Neutrophil (primary cell): ENCODE measurements around the gene RRP9.

Experiments
- H3K27ac ChIP-seq: fragments of 200-600 bp; sonication (generic); 2 replicates; pipeline ENCODE4 v1.5.1; 2016; ENCODE audit warnings: mild to moderate bottlenecking, moderate library complexity
- H3K27me3 ChIP-seq: fragments of 200-600 bp; sonication (generic); 2 replicates; pipeline ENCODE4 v1.6.0; 2016; ENCODE audit warnings: mild to moderate bottlenecking
- H3K36me3 ChIP-seq: fragments of 200-600 bp; sonication (generic); 2 replicates; pipeline ENCODE4 v1.5.1; 2017
- H3K4me1 ChIP-seq, 2 experiments: fragments of 200-600 bp in 1 of 2; sonication (generic) in 1 of 2; 1 replicate in 1 of 2; 2 replicates in 1 of 2; pipeline versions ENCODE4 v1.5.1 to v1.6.1; 2013 to 2016; ENCODE audit warnings: low read depth in 1 of 2, low read length in 1 of 2, mild to moderate bottlenecking in 1 of 2, moderate library complexity in 1 of 2; ENCODE audit not compliant: control insufficient read depth in 1 of 2, insufficient read depth in 1 of 2
- H3K4me3 ChIP-seq, 2 experiments: fragments of 200-600 bp in 1 of 2; sonication (generic) in 1 of 2; 1 replicate in 1 of 2; 2 replicates in 1 of 2; pipeline ENCODE4 v1.5.1; 2013 to 2016; ENCODE audit warnings: low read depth in 1 of 2, low read length in 1 of 2, mild to moderate bottlenecking in 1 of 2, moderate library complexity in 1 of 2
- H3K9me3 ChIP-seq: fragments of 200-600 bp; sonication (generic); 2 replicates; pipeline ENCODE4 v1.5.1; 2016
- CTCF ChIP-seq: fragments of 200-600 bp; sonication (generic); IDR thresholded peaks from 2 replicates; pipeline ENCODE4 v1.5.1; 2016; ENCODE audit warnings: antibody characterized with exemption

The RRP9 gene

GRCh38 chr3:51897391-51897790 is 44.3 kb downstream of the RRP9 start:
- no peak for TF ChIP-seq CTCF
- Histone ChIP-seq H3K4me3 (no peak overlapping the region), H3K27me3 (peaks cover 70% of the 10 kb centered on the region), H3K36me3 (no peaks in the 10 kb centered on the region), H3K9me3 (no peaks in the 10 kb centered on the region), H3K27ac (no peak overlapping the region), H3K4me1 (no peaks in the 10 kb centered on the region)

- Histone ChIP-seq H3K4me1 (no peaks in the 10 kb centered on the region), H3K27ac (no peak overlapping the region), H3K9me3 (no peaks in the 10 kb centered on the region), H3K4me3 (no peak overlapping the region), H3K27me3 (peaks cover 76% of the 10 kb centered on the region), H3K36me3 (no peaks in the 10 kb centered on the region)
- TF ChIP-seq CTCF, result no peak
These were observed 44.9 kb downstream of the RRP9 start for GRCh38 chr3:51896607-51897305.

- TF ChIP-seq CTCF, result no peak
- Histone ChIP-seq H3K4me3 (no peak overlapping the region), H3K9me3 (no peaks in the 10 kb centered on the region), H3K36me3 (no peaks in the 10 kb centered on the region), H3K27ac (no peak overlapping the region), H3K4me1 (no peaks in the 10 kb centered on the region), H3K27me3 (peaks cover 78% of the 10 kb centered on the region)
These were observed 46.8 kb downstream of the RRP9 start for GRCh38 chr3:51894939-51895338.

- H3K27ac ChIP-seq, result no peak overlapping the region
- H3K9me3 ChIP-seq, result no peaks in the 10 kb centered on the region
- no peaks in the 10 kb centered on the region for H3K4me1 ChIP-seq
- no peak for TF ChIP-seq CTCF
- no peak overlapping the region for H3K4me3 ChIP-seq
- peaks cover 75% of the 10 kb centered on the region for H3K27me3 ChIP-seq
- no peaks in the 10 kb centered on the region for H3K36me3 ChIP-seq
These were observed 47.3 kb downstream of the RRP9 start for GRCh38 chr3:51894391-51894790.

GRCh38 chr3:51891242-51892039 is 50.3 kb downstream of the RRP9 start:
- TF ChIP-seq CTCF, result no peak
- Histone ChIP-seq H3K4me3 (no peak overlapping the region), H3K36me3 (no peaks in the 10 kb centered on the region), H3K9me3 (no peaks in the 10 kb centered on the region), H3K27ac (no peak overlapping the region), H3K27me3 (peaks cover 53% of the 10 kb centered on the region), H3K4me1 (no peaks in the 10 kb centered on the region)
